Activated CD8-positive, alpha-beta T cell treated with anti-CD3 and anti-CD28 coated beads, Interleukin-2, amount 10 ng/mL, durations not matched to agents 7 days and 5 days (primary cell): ENCODE data around the gene COQ6. TPM values are rescaled to one million over a fixed set of nuclear protein-coding genes. Genes with fewer than 3 reads are reported as not detected.

ENCODE experiments used
- total RNA-seq, 2 experiments: library from RNA; stranded (reverse); gene quantifications; one replicate each; pipeline ENCODE4 v1.2.3, GENCODE V29; 2021

COQ6 gene
- total RNA-seq, 2 experiments from 2014 or later = 18.9 to 19.0 TPM

Other genes starting within 250 kb of the COQ6 start
- 10 to 100 TPM; 24.4 to 25.6 TPM for gene PNMA1, start 235.9 kb upstream of the COQ6 start, total RNA-seq
- gene PTGR2, start 98.5 kb upstream of the COQ6 start, total RNA-seq = 1 to 10 TPM; 1.4 to 1.8 TPM
- gene ZNF410, start 63.4 kb upstream of the COQ6 start, total RNA-seq = 10 to 100 TPM; 49.7 to 50.2 TPM
- gene FAM161B, start 208 bp upstream of the COQ6 start, total RNA-seq = 1 to 10 TPM; 1.2 to 1.7 TPM
- gene ENTPD5, start 69.0 kb downstream of the COQ6 start, total RNA-seq = 10 to 100 TPM; 13.0 to 13.8 TPM
- 1 to 10 TPM; 1.2 to 1.3 TPM for gene BBOF1, start 69.0 kb downstream of the COQ6 start, total RNA-seq
- 10 to 100 TPM; 13.0 to 14.2 TPM for gene ALDH6A1, start 134.2 kb downstream of the COQ6 start, total RNA-seq
- 10 to 100 TPM; 14.9 to 15.2 TPM for gene LIN52, start 134.7 kb downstream of the COQ6 start, total RNA-seq